ENCODE measurements around the gene FXYD1.

DNA sequence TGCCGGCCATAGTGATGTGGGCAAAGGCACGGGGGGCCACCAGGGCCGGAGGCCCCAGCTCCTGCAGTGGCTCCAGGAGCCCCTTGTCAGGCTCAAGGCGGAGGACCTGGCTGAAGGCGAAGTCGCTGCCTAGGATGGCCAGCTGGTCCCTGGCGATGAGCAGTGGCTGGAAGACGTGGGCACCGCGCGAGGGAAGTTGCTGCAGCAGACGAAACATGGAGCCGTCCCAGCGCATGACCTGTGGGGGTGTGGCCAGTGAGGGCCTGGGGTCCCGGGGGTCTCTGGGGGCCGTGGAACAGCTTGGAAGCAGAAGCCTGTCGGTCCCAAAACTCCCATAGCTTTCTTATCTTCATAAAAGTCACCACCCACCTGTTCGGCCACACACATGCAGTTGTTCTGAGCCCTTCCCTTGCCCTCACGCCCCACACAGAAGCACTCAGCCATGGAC, 13.3 kb upstream of the FXYD1 start:
- TF ChIP-seq, protein P1, sequence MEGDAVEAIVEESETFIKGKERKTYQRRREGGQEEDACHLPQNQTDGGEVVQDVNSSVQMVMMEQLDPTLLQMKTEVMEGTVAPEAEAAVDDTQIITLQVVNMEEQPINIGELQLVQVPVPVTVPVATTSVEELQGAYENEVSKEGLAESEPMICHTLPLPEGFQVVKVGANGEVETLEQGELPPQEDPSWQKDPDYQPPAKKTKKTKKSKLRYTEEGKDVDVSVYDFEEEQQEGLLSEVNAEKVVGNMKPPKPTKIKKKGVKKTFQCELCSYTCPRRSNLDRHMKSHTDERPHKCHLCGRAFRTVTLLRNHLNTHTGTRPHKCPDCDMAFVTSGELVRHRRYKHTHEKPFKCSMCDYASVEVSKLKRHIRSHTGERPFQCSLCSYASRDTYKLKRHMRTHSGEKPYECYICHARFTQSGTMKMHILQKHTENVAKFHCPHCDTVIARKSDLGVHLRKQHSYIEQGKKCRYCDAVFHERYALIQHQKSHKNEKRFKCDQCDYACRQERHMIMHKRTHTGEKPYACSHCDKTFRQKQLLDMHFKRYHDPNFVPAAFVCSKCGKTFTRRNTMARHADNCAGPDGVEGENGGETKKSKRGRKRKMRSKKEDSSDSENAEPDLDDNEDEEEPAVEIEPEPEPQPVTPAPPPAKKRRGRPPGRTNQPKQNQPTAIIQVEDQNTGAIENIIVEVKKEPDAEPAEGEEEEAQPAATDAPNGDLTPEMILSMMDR (IDR thresholded peaks at IDR 0.05; ENCODE audit: extremely low read depth in 1 of 2, insufficient read depth in 1 of 2, low read depth in 1 of 2, low read length in 2 of 2) = no peak
- TF ChIP-seq, protein P2, sequence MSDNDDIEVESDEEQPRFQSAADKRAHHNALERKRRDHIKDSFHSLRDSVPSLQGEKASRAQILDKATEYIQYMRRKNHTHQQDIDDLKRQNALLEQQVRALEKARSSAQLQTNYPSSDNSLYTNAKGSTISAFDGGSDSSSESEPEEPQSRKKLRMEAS (IDR thresholded peaks at IDR 0.05; ENCODE audit: insufficient read depth, insufficient read length) = no peak
- TF ChIP-seq POLR2A (IDR thresholded peaks at IDR 0.05; ENCODE audit: low read depth, low read length) (no peak), POLR2AphosphoS5 (IDR thresholded peaks at IDR 0.05; ENCODE audit: insufficient read depth, low read depth, low read length) (no peak), JUN (IDR thresholded peaks at IDR 0.05; ENCODE audit: borderline replicate concordance, insufficient read depth, insufficient read length, low read depth) (no peak), FOS (IDR thresholded peaks at IDR 0.05; ENCODE audit: borderline replicate concordance, insufficient read depth, low read length) (no peak), MYC (IDR thresholded peaks at IDR 0.05; ENCODE audit: low read depth, low read length) (no peak)
